Activated B cell treated with CpG ODN at 0.5 μM for 24 hours (primary cell): ENCODE results near the gene TMEM134. TPM values are rescaled to one million over a fixed set of nuclear protein-coding genes. Genes with fewer than 3 reads are reported as not detected.

Experiments used
- ATAC-seq: fragments of 200-7000 bp; cut with Tn5 transposase; one replicate; pipeline ENCODE4 v1.10.0; 2021; ENCODE audit warnings: low read depth, mild to moderate bottlenecking, moderate library complexity
- CTCF ChIA-PET: fragments of 350-600 bp; sonication (Branson Sonifier 250); formaldehyde crosslinking; loops from one replicate; lab custom pipeline; 2021; ENCODE audit warnings: antibody characterized with exemption; lab: Charles Lee
- POLR2A ChIA-PET: fragments of 350-600 bp; sonication (Branson Sonifier 250); formaldehyde crosslinking; loops from one replicate; lab custom pipeline; 2021; ENCODE audit warnings: antibody characterized with exemption; lab: Charles Lee
- DNase-seq: peaks from one replicate; pipeline ENCODE4 v3.0.0; 2022
- H3K27ac Mint-ChIP-seq: one replicate; pipeline ENCODE4 v1.8.0; 2020; ENCODE audit warnings: mixed read lengths
- H3K27me3 Mint-ChIP-seq: one replicate; pipeline ENCODE4 v1.8.0; 2021; ENCODE audit warnings: mixed read lengths
- H3K36me3 Mint-ChIP-seq: one replicate; pipeline ENCODE4 v1.8.0; 2021; ENCODE audit warnings: low read depth, mixed read lengths
- H3K4me1 Mint-ChIP-seq: one replicate; pipeline ENCODE4 v1.8.0; 2021; ENCODE audit warnings: mixed read lengths
- H3K4me3 Mint-ChIP-seq: one replicate; pipeline ENCODE4 v1.8.0; 2020; ENCODE audit warnings: mild to moderate bottlenecking, mixed read lengths
- H3K9me3 Mint-ChIP-seq: one replicate; pipeline ENCODE4 v1.8.0; 2020; ENCODE audit warnings: mixed read lengths
- intact Hi-C: fragments of 100-400 bp; cut with micrococcal nuclease; formaldehyde crosslinking; loops from one replicate; pipeline ENCODE4 v1.15.1; 2024
- total RNA-seq: library from RNA; stranded (reverse); gene quantifications from 2 replicates; pipeline ENCODE4 v1.2.3, GENCODE V29; 2022
- TF ChIP-seq, protein P1 (sequence below): fragments of 200-600 bp; IDR thresholded peaks from one replicate; pipeline ENCODE4 v1.8.0; 2022; ENCODE audit warnings: antibody characterized with exemption, mild to moderate bottlenecking

TMEM134 gene
- total RNA-seq, 1 donor from 2014 or later, result 83.5 TPM

GRCh38 chr11:67412495-67413179, 56.4 kb downstream of the TMEM134 start:
- Mint-ChIP-seq H3K27ac (peak overlapping the region; percentile 76), H3K4me3 (peak overlapping the region; percentile 41), H3K27me3 (no peaks in the 10 kb centered on the region), H3K4me1 (peaks cover 84% of the 10 kb centered on the region), H3K36me3 (peaks cover 11% of the 10 kb centered on the region), H3K9me3 (no peaks in the 10 kb centered on the region)
- TF ChIP-seq, protein P1, sequence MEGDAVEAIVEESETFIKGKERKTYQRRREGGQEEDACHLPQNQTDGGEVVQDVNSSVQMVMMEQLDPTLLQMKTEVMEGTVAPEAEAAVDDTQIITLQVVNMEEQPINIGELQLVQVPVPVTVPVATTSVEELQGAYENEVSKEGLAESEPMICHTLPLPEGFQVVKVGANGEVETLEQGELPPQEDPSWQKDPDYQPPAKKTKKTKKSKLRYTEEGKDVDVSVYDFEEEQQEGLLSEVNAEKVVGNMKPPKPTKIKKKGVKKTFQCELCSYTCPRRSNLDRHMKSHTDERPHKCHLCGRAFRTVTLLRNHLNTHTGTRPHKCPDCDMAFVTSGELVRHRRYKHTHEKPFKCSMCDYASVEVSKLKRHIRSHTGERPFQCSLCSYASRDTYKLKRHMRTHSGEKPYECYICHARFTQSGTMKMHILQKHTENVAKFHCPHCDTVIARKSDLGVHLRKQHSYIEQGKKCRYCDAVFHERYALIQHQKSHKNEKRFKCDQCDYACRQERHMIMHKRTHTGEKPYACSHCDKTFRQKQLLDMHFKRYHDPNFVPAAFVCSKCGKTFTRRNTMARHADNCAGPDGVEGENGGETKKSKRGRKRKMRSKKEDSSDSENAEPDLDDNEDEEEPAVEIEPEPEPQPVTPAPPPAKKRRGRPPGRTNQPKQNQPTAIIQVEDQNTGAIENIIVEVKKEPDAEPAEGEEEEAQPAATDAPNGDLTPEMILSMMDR, result no peak
- intact Hi-C loops, result no loop called here
- no peak for ATAC-seq
- ChIA-PET CTCF (interaction anchor here (1.0 to 3.2 kb wide), 3 partner anchors 8 to 12 kb away, joined by 3 to 18 read pairs (median 9); partner anchors contain the start of genes PPP1CA and TBC1D10C), POLR2A (interaction anchor here (0.5 to 13.9 kb wide), 22 partner anchors 7 to 172 kb away, joined by 3 to 404 read pairs (median 5); partner anchors contain the start of genes AIP, CDK2AP2, CORO1B and POLD4)
- no peak for DNase-seq

DNA sequence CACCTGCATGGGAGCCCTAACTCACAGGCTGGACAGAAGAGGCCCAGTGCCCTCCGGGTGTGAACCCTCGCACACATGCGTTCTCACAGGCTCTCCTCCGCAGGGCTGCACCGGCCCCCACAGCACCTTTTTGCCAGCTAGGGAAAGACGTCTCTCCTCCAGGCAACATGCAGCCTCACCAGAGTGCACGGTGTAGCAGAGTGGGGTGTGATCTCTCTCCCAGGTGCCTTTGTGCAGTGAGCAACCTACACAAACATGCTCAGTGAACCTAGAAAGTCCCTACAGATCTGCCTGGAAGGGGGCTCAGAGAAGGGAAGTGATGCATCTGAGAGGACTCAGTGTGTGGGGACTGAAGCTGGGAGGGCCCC, 57.3 kb downstream of the TMEM134 start:
- DNase-seq (no peak), ATAC-seq (peak; percentile 16)
- POLR2A ChIA-PET, result interaction anchor here (0.5 to 13.9 kb wide), 16 partner anchors 8 to 795 kb away, joined by 3 to 404 read pairs (median 5); partner anchors contain the start of genes AIP, CDK2AP2, CORO1B and POLD4
- CTCF ChIA-PET, result interaction anchor here (1.0 to 3.2 kb wide), 3 partner anchors 8 to 11 kb away, joined by 3 to 18 read pairs (median 9); partner anchors contain the start of genes PPP1CA and TBC1D10C
- peaks cover 18% of the 10 kb centered on the region for H3K36me3 Mint-ChIP-seq
- TF ChIP-seq, protein P1, result no peak
- H3K27ac Mint-ChIP-seq, result peak overlapping the region; percentile 76
- no peaks in the 10 kb centered on the region for H3K9me3 Mint-ChIP-seq
- peaks cover 85% of the 10 kb centered on the region for H3K4me1 Mint-ChIP-seq
- no peaks in the 10 kb centered on the region for H3K27me3 Mint-ChIP-seq
- intact Hi-C loops, result no loop called here
- H3K4me3 Mint-ChIP-seq, result peak overlapping the region; percentile 59

Other genes with a start within 250 kb of the TMEM134 start
- gene GRK2, start 202.8 kb downstream of the TMEM134 start, total RNA-seq, result 159 and 175 TPM in 2 replicates
- 97.2 and 116 TPM in 2 replicates for gene ANKRD13D, start 179.9 kb downstream of the TMEM134 start, total RNA-seq
- gene SSH3, start 165.7 kb downstream of the TMEM134 start, total RNA-seq, result 5.1 and 7.7 TPM in 2 replicates
- 166 and 169 TPM in 2 replicates for gene POLD4, start 115.7 kb downstream of the TMEM134 start, total RNA-seq
- 28.2 and 30.7 TPM in 2 replicates for gene CLCF1, start 95.7 kb downstream of the TMEM134 start, total RNA-seq
- 30.4 and 35.2 TPM in 2 replicates for gene RAD9A, start 77.3 kb downstream of the TMEM134 start, total RNA-seq
- gene PPP1CA, start 67.4 kb downstream of the TMEM134 start, total RNA-seq, result 349 and 354 TPM in 2 replicates
- 158 and 163 TPM in 2 replicates for gene TBC1D10C, start 65.2 kb downstream of the TMEM134 start, total RNA-seq
- 5.7 and 6.3 TPM in 2 replicates for gene CARNS1, start 53.6 kb downstream of the TMEM134 start, total RNA-seq
- 66.9 and 74.5 TPM in 2 replicates for gene RPS6KB2, start 40.8 kb downstream of the TMEM134 start, total RNA-seq
- gene PTPRCAP, start 31.6 kb downstream of the TMEM134 start, total RNA-seq, result 328 and 347 TPM in 2 replicates
- 34.0 and 39.7 TPM in 2 replicates for gene CORO1B, start 25.8 kb downstream of the TMEM134 start, total RNA-seq
- not detected in 2 replicates for gene GPR152, start 16.5 kb downstream of the TMEM134 start, total RNA-seq
- gene CABP4, start 13.9 kb downstream of the TMEM134 start, total RNA-seq, result 2.1 and 3.0 TPM in 2 replicates
- 108 and 114 TPM in 2 replicates for gene AIP, start 13.8 kb upstream of the TMEM134 start, total RNA-seq
- gene PITPNM1, start 36.1 kb upstream of the TMEM134 start, total RNA-seq, result 103 and 111 TPM in 2 replicates
- 67.1 and 68.5 TPM in 2 replicates for gene CDK2AP2, start 38.9 kb upstream of the TMEM134 start, total RNA-seq
- not detected in 2 replicates for gene CABP2, start 54.2 kb upstream of the TMEM134 start, total RNA-seq
- 331 and 362 TPM in 2 replicates for gene GSTP1, start 114.6 kb upstream of the TMEM134 start, total RNA-seq
- gene NDUFV1, start 137.7 kb upstream of the TMEM134 start, total RNA-seq, result 207 and 221 TPM in 2 replicates
- 5.3 and 6.1 TPM in 2 replicates for gene NUDT8, start 160.7 kb upstream of the TMEM134 start, total RNA-seq
- gene TBX10, start 170.5 kb upstream of the TMEM134 start, total RNA-seq, result not detected in 2 replicates
- not detected in 2 replicates for gene ACY3, start 181.5 kb upstream of the TMEM134 start, total RNA-seq
- gene ALDH3B2, start 205.4 kb upstream of the TMEM134 start, total RNA-seq, result not detected in 2 replicates